Activated CD4-positive, alpha-beta memory T cell treated with anti-CD3 and anti-CD28 coated beads, Interleukin-2, amount 10 ng/mL, durations not matched to agents 7 days and 5 days (primary cell): ENCODE data around the gene HES4. TPM values are rescaled to one million over a fixed set of nuclear protein-coding genes. Genes with fewer than 3 reads are reported as not detected.

Experiments
- CTCF ChIA-PET: fragments of 350-600 bp; sonication (Branson Sonifier 250); formaldehyde crosslinking; loops from one replicate; lab custom pipeline; 2021; ENCODE audit warnings: antibody characterized with exemption, inconsistent platforms; lab: Charles Lee
- POLR2A ChIA-PET: fragments of 350-600 bp; sonication (Branson Sonifier 250); formaldehyde crosslinking; loops from one replicate; lab custom pipeline; 2021; ENCODE audit warnings: antibody characterized with exemption; lab: Charles Lee
- DNase-seq: peaks from one replicate; pipeline ENCODE4 v3.0.0-alpha.2; 2020
- H3K27ac Mint-ChIP-seq: one replicate; pipeline ENCODE4 v1.8.0; 2021; ENCODE audit warnings: mild to moderate bottlenecking, mixed read lengths
- H3K27me3 Mint-ChIP-seq: one replicate; pipeline ENCODE4 v1.8.0; 2021; ENCODE audit warnings: mixed read lengths
- H3K36me3 Mint-ChIP-seq: one replicate; pipeline ENCODE4 v1.8.0; 2021; ENCODE audit warnings: low read depth, mixed read lengths
- H3K4me1 Mint-ChIP-seq: one replicate; pipeline ENCODE4 v1.8.0; 2021; ENCODE audit warnings: mixed read lengths
- H3K4me3 Mint-ChIP-seq: one replicate; pipeline ENCODE4 v1.8.0; 2021; ENCODE audit warnings: mild to moderate bottlenecking, mixed read lengths
- H3K9me3 Mint-ChIP-seq: one replicate; pipeline ENCODE4 v1.8.0; 2021; ENCODE audit warnings: mixed read lengths
- total RNA-seq, 2 experiments: library from RNA; stranded (reverse); gene quantifications; one replicate each; pipeline ENCODE4 v1.2.3, GENCODE V29; 2021

Gene HES4
- total RNA-seq, 2 experiments from 2014 or later, result 0.23 TPM; not detected in 1

DNA sequence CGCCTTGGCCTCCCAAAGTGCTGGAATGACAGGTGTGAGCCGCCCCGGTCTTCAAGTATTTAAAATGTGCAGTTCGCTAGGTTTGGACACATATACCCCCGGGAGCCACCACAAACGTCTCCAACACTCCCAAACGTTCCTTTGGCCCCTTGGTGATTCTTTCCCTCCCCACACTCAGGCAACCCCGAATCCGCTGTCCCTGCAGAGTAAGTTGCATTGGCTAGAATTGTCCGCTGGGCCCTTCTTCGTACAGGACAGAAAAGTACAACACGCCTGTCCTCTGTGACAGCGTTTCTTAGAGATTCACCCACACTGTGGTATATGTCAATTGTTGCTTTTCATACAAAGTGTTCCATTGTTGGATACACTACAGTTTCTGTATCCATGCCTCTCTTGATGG, 14.8 kb downstream of the HES4 start:
- H3K36me3 Mint-ChIP-seq, result peaks cover 4% of the 10 kb centered on the region
- CTCF ChIA-PET, result interaction anchor here (0.8 to 2.7 kb wide), 11 partner anchors 8 to 307 kb away, joined by 3 to 19 read pairs (median 7); partner anchors contain the start of genes ISG15 and NOC2L
- no peak overlapping the region for H3K27ac Mint-ChIP-seq
- POLR2A ChIA-PET, result no interaction called here
- peaks cover 38% of the 10 kb centered on the region for H3K27me3 Mint-ChIP-seq
- no peak for DNase-seq
- H3K9me3 Mint-ChIP-seq, result peaks cover 2% of the 10 kb centered on the region
- no peaks in the 10 kb centered on the region for H3K4me1 Mint-ChIP-seq
- H3K4me3 Mint-ChIP-seq, result no peak overlapping the region

GRCh38 chr1:984476-984814, 15.5 kb downstream of the HES4 start:
- CTCF ChIA-PET, result interaction anchor here (0.8 to 2.7 kb wide), 12 partner anchors 9 to 307 kb away, joined by 3 to 19 read pairs (median 7); partner anchors contain the start of genes ISG15 and NOC2L
- peaks cover 4% of the 10 kb centered on the region for H3K36me3 Mint-ChIP-seq
- peaks cover 2% of the 10 kb centered on the region for H3K9me3 Mint-ChIP-seq
- POLR2A ChIA-PET, result no interaction called here
- DNase-seq, result no peak
- H3K27ac Mint-ChIP-seq, result no peak overlapping the region
- no peak overlapping the region for H3K4me3 Mint-ChIP-seq
- no peaks in the 10 kb centered on the region for H3K4me1 Mint-ChIP-seq
- H3K27me3 Mint-ChIP-seq, result peaks cover 34% of the 10 kb centered on the region

DNA sequence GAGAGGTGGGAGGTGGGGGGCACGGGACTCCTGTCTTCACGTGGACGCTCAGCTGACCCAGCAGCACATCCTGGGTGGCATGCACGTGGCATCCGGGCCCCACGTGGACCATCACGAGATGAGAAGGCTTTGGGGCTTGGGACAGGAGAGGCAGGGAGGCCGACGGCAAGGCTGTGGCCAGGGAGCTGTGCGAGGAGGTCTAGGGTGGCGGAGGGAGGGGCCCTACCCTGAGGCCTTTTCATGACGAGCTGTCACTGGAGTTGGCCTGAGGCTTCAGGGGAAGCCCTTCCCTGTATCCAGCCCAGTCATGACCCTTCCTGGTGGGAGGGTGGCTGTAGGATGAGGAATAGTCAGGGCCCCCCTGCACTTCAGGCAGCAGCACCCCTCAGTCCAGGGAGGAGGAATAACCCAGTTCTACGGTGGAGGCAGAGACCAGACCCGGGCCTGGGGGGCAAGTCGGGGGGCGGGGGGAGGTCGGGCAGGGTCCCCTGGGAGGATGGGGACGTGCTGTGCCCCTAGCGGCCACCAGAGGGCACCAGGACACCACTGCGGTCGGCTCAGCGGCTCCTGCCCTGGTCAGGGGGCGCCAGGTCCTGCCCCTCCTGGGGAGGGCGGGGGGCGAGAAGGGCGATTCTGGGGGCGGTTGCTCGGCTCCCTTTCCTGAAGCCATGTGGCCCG, 16.0 kb downstream of the HES4 start:
- no peaks in the 10 kb centered on the region for H3K4me1 Mint-ChIP-seq
- ChIA-PET CTCF (interaction anchor here (0.8 to 2.7 kb wide), 18 partner anchors 9 to 308 kb away, joined by 3 to 19 read pairs (median 5); partner anchors contain the start of genes ISG15, NOC2L and PLEKHN1), POLR2A (no interaction called here)
- peaks cover 2% of the 10 kb centered on the region for H3K9me3 Mint-ChIP-seq
- H3K36me3 Mint-ChIP-seq, result peaks cover 4% of the 10 kb centered on the region
- no peak overlapping the region for H3K27ac Mint-ChIP-seq
- peak; percentile 67 for DNase-seq
- no peak overlapping the region for H3K4me3 Mint-ChIP-seq
- peaks cover 28% of the 10 kb centered on the region for H3K27me3 Mint-ChIP-seq

GRCh38 chr1:982765-983436, 17.0 kb downstream of the HES4 start:
- Mint-ChIP-seq H3K9me3 (no peaks in the 10 kb centered on the region), H3K27ac (no peak overlapping the region), H3K4me3 (no peak overlapping the region), H3K4me1 (peaks cover 4% of the 10 kb centered on the region), H3K36me3 (no peaks in the 10 kb centered on the region), H3K27me3 (peaks cover 19% of the 10 kb centered on the region)
- no peak for DNase-seq
- ChIA-PET CTCF (interaction anchor here (1.0 to 2.2 kb wide), 7 partner anchors 12 to 139 kb away, joined by 3 to 18 read pairs (median 4); partner anchors contain the start of gene PLEKHN1), POLR2A (interaction anchor here (0.9 kb wide), 1 partner anchor 36 kb away, joined by 3 read pairs; no protein-coding TSS in a partner anchor)

DNA sequence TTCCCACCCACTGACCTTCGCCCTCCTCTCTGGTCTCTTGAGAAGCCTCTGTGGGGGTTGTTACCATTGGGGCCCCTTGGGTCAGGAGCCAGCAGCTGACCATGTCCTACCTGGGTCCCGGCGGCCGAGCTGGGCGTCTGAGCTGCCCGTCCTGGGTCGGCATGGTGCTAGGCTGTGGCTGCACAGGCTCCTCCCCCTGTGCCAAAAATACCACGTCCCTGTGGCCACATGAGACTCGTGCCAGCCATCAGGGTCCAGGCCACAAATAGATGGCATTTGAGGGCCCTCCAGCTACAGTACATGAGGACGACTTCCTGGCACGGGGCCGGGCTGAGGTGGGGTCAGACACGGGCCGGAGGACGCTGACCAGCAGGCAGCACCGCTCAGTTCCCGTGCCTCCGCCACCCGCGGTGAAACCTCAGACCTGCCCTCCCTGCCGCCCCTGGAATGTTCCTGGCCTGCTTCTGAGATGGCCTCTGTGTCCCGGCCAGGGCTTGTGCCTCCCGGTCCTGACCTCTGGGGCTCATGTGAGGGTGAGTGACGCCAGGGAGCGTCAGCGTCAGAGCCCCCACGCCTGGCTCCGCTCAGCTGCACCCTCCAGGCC, 17.8 kb downstream of the HES4 start, which contains the start of gene PERM1:
Gene PERM1 (minus strand): TSS at position 139 of the 604 bp plus-strand sequence. CDS start 1,064 bp downstream, outside the sequence.
- Mint-ChIP-seq H3K36me3 (no peaks in the 10 kb centered on the region), H3K4me3 (no peak within 1 kb of the TSS), H3K27me3 (peaks cover 19% of the 10 kb centered on the region), H3K9me3 (no peaks in the 10 kb centered on the region), H3K4me1 (peaks cover 4% of the 10 kb centered on the region), H3K27ac (no peak within 1 kb of the TSS)
- DNase-seq, result no peak
- POLR2A ChIA-PET, result no interaction called here
- CTCF ChIA-PET, result interaction anchor here (1.4 to 2.2 kb wide), 5 partner anchors 13 to 82 kb away, joined by 3 to 18 read pairs (median 5); partner anchors contain the start of gene PLEKHN1

DNA sequence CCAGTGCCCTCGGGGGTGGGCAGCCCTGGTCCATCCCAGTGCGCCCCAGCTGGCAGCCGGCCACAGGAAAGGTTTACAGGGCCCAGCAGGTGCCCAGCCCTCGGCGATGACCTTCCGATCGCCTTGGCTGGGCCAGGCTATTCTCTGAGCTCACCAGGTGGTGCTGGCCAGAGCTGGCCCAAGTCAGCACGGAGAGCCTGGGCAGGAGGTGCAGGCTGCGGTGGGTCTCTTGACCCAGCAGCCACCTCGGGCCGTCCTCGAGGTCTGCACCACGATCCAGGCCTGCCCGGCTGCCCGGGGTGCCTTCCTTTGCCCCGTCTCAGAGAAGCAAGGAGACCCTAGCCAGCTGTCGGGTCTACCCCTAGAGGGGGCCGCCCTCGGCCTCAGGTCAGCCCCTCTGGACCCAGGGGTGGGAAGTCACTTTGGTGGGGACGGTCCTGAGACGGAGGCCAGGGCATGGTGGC, 18.4 kb downstream of the HES4 start:
- ChIA-PET POLR2A (interaction anchor here (1.6 kb wide), 1 partner anchor 15 kb away, joined by 6 read pairs; no protein-coding TSS in a partner anchor), CTCF (interaction anchor here (0.8 to 2.2 kb wide), 5 partner anchors 13 to 83 kb away, joined by 3 to 6 read pairs (median 4); partner anchors contain the start of gene PLEKHN1)
- Mint-ChIP-seq H3K27ac (no peak overlapping the region), H3K36me3 (no peaks in the 10 kb centered on the region), H3K27me3 (peaks cover 18% of the 10 kb centered on the region), H3K4me1 (peaks cover 4% of the 10 kb centered on the region), H3K9me3 (no peaks in the 10 kb centered on the region), H3K4me3 (no peak overlapping the region)
- DNase-seq, result no peak

DNA sequence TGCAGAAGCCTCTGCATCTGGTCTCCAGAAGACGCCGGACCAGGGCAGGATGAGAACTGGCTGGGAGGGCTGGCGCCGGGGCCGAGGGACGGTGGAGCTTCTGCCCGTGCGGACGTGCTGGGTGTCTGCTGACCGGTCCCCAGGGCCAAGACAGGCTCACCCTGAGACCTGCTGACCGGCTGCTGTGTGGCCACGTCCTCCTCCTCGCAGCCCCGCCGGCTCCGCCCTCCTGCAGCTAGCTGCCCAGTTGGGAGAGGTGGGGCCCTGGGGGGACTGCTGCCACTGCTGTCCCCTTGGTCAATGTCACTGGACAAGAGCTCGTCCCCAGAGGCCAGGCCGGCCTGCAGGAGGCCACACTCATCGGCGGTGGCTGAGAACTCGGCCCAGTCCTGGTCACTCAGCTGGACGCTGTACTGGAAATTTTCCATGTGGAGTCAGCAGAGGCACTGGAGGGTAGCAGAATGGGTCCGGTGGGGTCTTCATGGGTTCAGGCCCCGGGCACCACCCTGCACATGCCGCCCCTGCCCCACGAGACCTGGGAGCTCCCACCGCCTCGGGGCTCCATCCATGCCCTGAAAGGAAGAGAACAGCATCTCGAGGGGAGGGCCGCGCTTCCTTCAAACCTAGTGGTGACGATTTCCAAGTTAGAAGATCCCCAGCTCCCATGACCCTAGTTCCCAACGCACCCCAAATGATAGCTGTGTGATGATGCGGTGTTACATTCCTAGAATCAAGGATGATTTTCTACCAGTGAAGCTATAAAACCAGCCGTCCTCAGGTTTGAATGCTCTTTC, 19.1 kb downstream of the HES4 start:
- POLR2A ChIA-PET, result interaction anchor here (1.6 kb wide), 1 partner anchor 14 kb away, joined by 6 read pairs; no protein-coding TSS in a partner anchor
- H3K27me3 Mint-ChIP-seq, result peaks cover 15% of the 10 kb centered on the region
- H3K27ac Mint-ChIP-seq, result no peak overlapping the region
- CTCF ChIA-PET, result interaction anchor here (0.8 to 1.4 kb wide), 3 partner anchors 74 to 84 kb away, joined by 3 to 4 read pairs (median 3); no protein-coding TSS in a partner anchor
- no peak for DNase-seq
- H3K4me1 Mint-ChIP-seq, result peaks cover 8% of the 10 kb centered on the region
- no peak overlapping the region for H3K4me3 Mint-ChIP-seq
- H3K9me3 Mint-ChIP-seq, result no peaks in the 10 kb centered on the region
- no peaks in the 10 kb centered on the region for H3K36me3 Mint-ChIP-seq

DNA sequence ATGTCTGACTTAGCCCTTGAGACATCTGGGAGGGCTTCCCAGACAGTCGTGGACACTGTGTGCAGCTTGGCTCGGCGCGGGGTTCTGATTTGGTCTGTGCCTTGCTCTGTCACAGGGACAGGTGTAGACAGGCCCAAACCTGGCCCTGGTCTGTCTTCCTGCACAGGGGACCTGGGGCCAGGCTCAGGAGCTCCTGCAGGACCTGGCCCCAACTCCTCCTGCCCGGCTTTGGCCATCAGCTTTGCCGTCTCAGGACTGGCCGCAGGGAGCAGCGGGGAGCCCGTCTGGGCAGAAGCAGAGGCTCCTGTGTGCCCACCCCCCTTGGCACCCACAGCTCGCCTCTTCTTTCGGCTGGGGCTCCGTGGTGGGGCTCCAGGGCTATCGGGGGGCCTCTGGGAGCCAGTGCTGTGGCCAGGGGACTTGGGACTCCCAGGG, 19.7 kb downstream of the HES4 start:
- Mint-ChIP-seq H3K4me3 (no peak overlapping the region), H3K27me3 (peaks cover 10% of the 10 kb centered on the region), H3K4me1 (peaks cover 12% of the 10 kb centered on the region), H3K9me3 (no peaks in the 10 kb centered on the region), H3K27ac (no peak overlapping the region), H3K36me3 (no peaks in the 10 kb centered on the region)
- no peak for DNase-seq
- ChIA-PET CTCF (no interaction called here), POLR2A (interaction anchor here (1.6 kb wide), 1 partner anchor 13 kb away, joined by 6 read pairs; no protein-coding TSS in a partner anchor)

GRCh38 chr1:979744-980072, 20.2 kb downstream of the HES4 start:
- ChIA-PET CTCF (no interaction called here), POLR2A (no interaction called here)
- Mint-ChIP-seq H3K9me3 (no peaks in the 10 kb centered on the region), H3K27me3 (peaks cover 8% of the 10 kb centered on the region), H3K36me3 (no peaks in the 10 kb centered on the region), H3K4me1 (peaks cover 12% of the 10 kb centered on the region), H3K4me3 (no peak overlapping the region), H3K27ac (no peak overlapping the region)
- no peak for DNase-seq

- peaks cover 12% of the 10 kb centered on the region for H3K4me1 Mint-ChIP-seq
- ChIA-PET CTCF (no interaction called here), POLR2A (no interaction called here)
- no peak overlapping the region for H3K27ac Mint-ChIP-seq
- H3K27me3 Mint-ChIP-seq, result peaks cover 8% of the 10 kb centered on the region
- H3K36me3 Mint-ChIP-seq, result no peaks in the 10 kb centered on the region
- H3K9me3 Mint-ChIP-seq, result no peaks in the 10 kb centered on the region
- no peak for DNase-seq
- H3K4me3 Mint-ChIP-seq, result no peak overlapping the region
Observed at GRCh38 chr1:978835-979743, 20.8 kb downstream of the HES4 start.

GRCh38 chr1:978069-978834, 21.6 kb downstream of the HES4 start:
- ChIA-PET POLR2A (no interaction called here), CTCF (no interaction called here)
- Mint-ChIP-seq H3K36me3 (no peaks in the 10 kb centered on the region), H3K4me3 (no peak overlapping the region), H3K4me1 (peaks cover 12% of the 10 kb centered on the region), H3K27ac (no peak overlapping the region), H3K9me3 (no peaks in the 10 kb centered on the region), H3K27me3 (peaks cover 7% of the 10 kb centered on the region)
- DNase-seq, result no peak
